ENCODE results near the gene SBNO2.

DNA sequence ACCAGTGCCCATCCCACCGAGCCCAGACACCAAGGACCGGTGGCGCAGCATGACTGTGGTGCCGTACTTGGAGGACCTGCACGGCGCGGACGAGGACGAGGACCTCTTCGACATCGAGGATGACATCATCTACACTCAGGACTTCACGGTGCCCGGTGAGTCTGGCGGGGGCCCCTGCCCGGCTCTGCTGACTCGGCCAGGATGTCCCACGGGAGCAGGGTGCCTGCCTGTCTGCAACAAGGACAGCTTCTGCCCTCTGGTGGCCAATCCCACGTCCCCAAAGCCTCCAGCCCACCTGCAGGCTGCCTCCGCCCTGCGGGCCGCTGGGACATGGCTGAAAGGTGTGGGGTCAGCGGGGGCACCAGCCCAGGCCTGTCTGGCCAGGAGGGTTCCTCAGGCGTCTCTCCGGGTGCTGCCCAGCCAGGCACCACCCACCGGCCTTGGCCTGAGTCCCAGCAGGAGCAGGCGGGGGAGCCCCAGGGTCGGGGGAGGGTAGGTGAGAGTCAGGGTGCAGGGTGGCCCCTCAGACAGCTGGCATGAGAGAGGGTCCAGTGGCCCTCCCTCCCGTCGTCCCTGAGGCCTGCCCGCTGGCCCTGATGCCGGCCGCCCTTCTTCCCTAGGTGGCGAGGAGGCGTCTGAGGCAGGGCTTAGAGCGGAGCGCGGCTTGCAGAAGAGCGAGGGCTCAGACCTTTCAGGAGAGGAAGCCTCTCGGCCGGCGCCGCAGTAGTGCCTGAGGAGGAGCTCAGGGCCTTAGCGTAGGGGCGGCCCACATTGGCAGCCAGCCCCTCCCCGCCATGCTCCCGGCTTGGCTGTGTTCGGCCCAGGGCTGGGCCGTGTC is 49.2 kb upstream of the SBNO2 start:
- no peak for TF ChIP-seq ZFP30 (CRISPR knock-in tag; IDR thresholded peaks at IDR 0.05)
- no peak for TF ChIP-seq ZNF8 (CRISPR knock-in tag; IDR thresholded peaks at IDR 0.05)
- no peak for TF ChIP-seq SNAI2 (CRISPR knock-in tag; IDR thresholded peaks at IDR 0.05)
- no peak for TF ChIP-seq GLIS3 (CRISPR knock-in tag; IDR thresholded peaks at IDR 0.05)
- TF ChIP-seq RARB (CRISPR knock-in tag; IDR thresholded peaks at IDR 0.05) = no peak
- TF ChIP-seq, protein P1, sequence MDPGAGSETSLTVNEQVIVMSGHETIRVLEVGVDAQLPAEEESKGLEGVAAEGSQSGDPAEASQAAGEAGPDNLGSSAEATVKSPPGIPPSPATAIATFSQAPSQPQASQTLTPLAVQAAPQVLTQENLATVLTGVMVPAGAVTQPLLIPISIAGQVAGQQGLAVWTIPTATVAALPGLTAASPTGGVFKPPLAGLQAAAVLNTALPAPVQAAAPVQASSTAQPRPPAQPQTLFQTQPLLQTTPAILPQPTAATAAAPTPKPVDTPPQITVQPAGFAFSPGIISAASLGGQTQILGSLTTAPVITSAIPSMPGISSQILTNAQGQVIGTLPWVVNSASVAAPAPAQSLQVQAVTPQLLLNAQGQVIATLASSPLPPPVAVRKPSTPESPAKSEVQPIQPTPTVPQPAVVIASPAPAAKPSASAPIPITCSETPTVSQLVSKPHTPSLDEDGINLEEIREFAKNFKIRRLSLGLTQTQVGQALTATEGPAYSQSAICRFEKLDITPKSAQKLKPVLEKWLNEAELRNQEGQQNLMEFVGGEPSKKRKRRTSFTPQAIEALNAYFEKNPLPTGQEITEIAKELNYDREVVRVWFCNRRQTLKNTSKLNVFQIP (CRISPR knock-in tag; IDR thresholded peaks at IDR 0.05; ENCODE audit: borderline replicate concordance, low read depth) = no peak
- TF ChIP-seq, protein P2, sequence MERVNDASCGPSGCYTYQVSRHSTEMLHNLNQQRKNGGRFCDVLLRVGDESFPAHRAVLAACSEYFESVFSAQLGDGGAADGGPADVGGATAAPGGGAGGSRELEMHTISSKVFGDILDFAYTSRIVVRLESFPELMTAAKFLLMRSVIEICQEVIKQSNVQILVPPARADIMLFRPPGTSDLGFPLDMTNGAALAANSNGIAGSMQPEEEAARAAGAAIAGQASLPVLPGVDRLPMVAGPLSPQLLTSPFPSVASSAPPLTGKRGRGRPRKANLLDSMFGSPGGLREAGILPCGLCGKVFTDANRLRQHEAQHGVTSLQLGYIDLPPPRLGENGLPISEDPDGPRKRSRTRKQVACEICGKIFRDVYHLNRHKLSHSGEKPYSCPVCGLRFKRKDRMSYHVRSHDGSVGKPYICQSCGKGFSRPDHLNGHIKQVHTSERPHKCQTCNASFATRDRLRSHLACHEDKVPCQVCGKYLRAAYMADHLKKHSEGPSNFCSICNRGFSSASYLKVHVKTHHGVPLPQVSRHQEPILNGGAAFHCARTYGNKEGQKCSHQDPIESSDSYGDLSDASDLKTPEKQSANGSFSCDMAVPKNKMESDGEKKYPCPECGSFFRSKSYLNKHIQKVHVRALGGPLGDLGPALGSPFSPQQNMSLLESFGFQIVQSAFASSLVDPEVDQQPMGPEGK (CRISPR knock-in tag; IDR thresholded peaks at IDR 0.05; ENCODE audit: borderline replicate concordance) = no peak
- no peak for TF ChIP-seq ESRRG (CRISPR knock-in tag; IDR thresholded peaks at IDR 0.05)
- no peak for TF ChIP-seq OSR1 (CRISPR knock-in tag; IDR thresholded peaks at IDR 0.05)
- no peak for TF ChIP-seq ZNF70 (CRISPR knock-in tag; IDR thresholded peaks at IDR 0.05)
- TF ChIP-seq BACH2 (CRISPR knock-in tag; IDR thresholded peaks at IDR 0.05; ENCODE audit: borderline replicate concordance) = no peak
